H1 (cell line): Measurements from ENCODE around the gene HES5. TPM values are rescaled to one million over a fixed set of nuclear protein-coding genes. Genes with fewer than 3 reads are reported as not detected.

Experiments used
- CTCF ChIA-PET: fragments of 300-600 bp; sonication (Branson Sonifier 250); formaldehyde crosslinking; loops from one replicate; lab custom pipeline; 2021; ENCODE audit not compliant: partially characterized antibody; lab: Charles Lee
- POLR2A ChIA-PET: fragments of 300-600 bp; sonication (Branson Sonifier 250); formaldehyde crosslinking; loops from one replicate; lab custom pipeline; 2021; ENCODE audit warnings: inconsistent platforms; ENCODE audit not compliant: partially characterized antibody; lab: Charles Lee
- DNase-seq, 2 experiments: peaks; one replicate each; pipeline versions ENCODE4 v3.0.0 to v3.0.0-alpha.2; 2010 to 2022; ENCODE audit warnings: low spot score in 2 of 2, low read depth in 1 of 2, mixed read lengths in 1 of 2
- FAIRE-seq: peaks from 2 replicates; lab custom pipeline; 2011; peaks lifted over from hg19 to GRCh38; lab: Jason Lieb, UNC
- H2AFZ ChIP-seq: 2 replicates; pipeline ENCODE4 v1.8.1; 2012; ENCODE audit warnings: low read length, inconsistent platforms
- H2AK5ac ChIP-seq: 2 replicates; pipeline ENCODE4 v1.6.1; 2013; ENCODE audit warnings: low read depth, low read length
- H2BK120ac ChIP-seq: replicated peaks from 2 replicates; pipeline ENCODE3; 2013; ENCODE audit warnings: low read depth, low read length, inconsistent platforms
- H2BK12ac ChIP-seq: 2 replicates; pipeline ENCODE4 v1.6.1; 2013; ENCODE audit warnings: low read depth, low read length
- H2BK15ac ChIP-seq: 2 replicates; pipeline ENCODE4 v1.6.1; 2013; ENCODE audit warnings: low read length
- H2BK20ac ChIP-seq: 2 replicates; pipeline ENCODE4 v1.6.1; 2013; ENCODE audit warnings: low read length
- H2BK5ac ChIP-seq: 2 replicates; pipeline ENCODE4 v1.6.1; 2013; ENCODE audit warnings: low read depth, low read length
- H3K14ac ChIP-seq: 2 replicates; pipeline ENCODE4 v1.6.1; 2013; ENCODE audit warnings: inconsistent platforms; ENCODE audit not compliant: insufficient read length
- H3K18ac ChIP-seq: 2 replicates; pipeline ENCODE4 v1.6.1; 2013; ENCODE audit warnings: low read length; ENCODE audit errors: extremely low read depth
- H3K23ac ChIP-seq: 2 replicates; pipeline ENCODE4 v1.6.1; 2013; ENCODE audit warnings: inconsistent platforms; ENCODE audit not compliant: insufficient read length
- H3K23me2 ChIP-seq: 2 replicates; pipeline ENCODE4 v1.6.1; 2013; ENCODE audit warnings: low read depth, low read length
- H3K27ac ChIP-seq: 2 replicates; pipeline ENCODE4 v1.6.1; 2011; ENCODE audit warnings: low read depth, low read length, inconsistent platforms
- H3K27me3 ChIP-seq, 4 experiments: replicated peaks in 1 of 4; 1 replicate in 1 of 4; 2 replicates in 3 of 4; pipeline versions ENCODE4 v1.6.1 to v1.8.1; 2011 to 2013; ENCODE audit warnings: low read length in 3 of 4, mild to moderate bottlenecking in 3 of 4, inconsistent platforms in 2 of 4, mixed read lengths in 2 of 4, moderate library complexity in 1 of 4; ENCODE audit not compliant: control insufficient read depth in 3 of 4, insufficient read depth in 3 of 4; ENCODE audit errors: extremely low read depth in 1 of 4
- H3K36me3 ChIP-seq, 4 experiments: 2 replicates each; pipeline versions ENCODE4 v1.6.1 to v1.8.1; 2011 to 2013; ENCODE audit warnings: mild to moderate bottlenecking in 4 of 4, low read length in 3 of 4, moderate library complexity in 2 of 4, control low read depth in 1 of 4, inconsistent platforms in 1 of 4; ENCODE audit not compliant: insufficient read depth in 4 of 4, control insufficient read depth in 2 of 4
- H3K4ac ChIP-seq: replicated peaks from 2 replicates; pipeline ENCODE3; 2013; ENCODE audit warnings: low read length, low read depth, mixed read lengths, inconsistent platforms; ENCODE audit not compliant: insufficient read length
- H3K4me1 ChIP-seq, 4 experiments: replicated peaks in 1 of 4; 1 replicate in 1 of 4; 2 replicates in 3 of 4; pipeline versions ENCODE4 v1.6.1 to v1.8.1; 2011 to 2013; ENCODE audit warnings: low read length in 3 of 4, inconsistent platforms in 2 of 4, mixed read lengths in 1 of 4; ENCODE audit not compliant: insufficient read depth in 4 of 4, control insufficient read depth in 3 of 4
- H3K4me2 ChIP-seq, 2 experiments: 2 replicates each; pipeline versions ENCODE4 v1.6.1 to v1.8.1; 2011 to 2013; ENCODE audit warnings: low read depth in 2 of 2, low read length in 2 of 2, control low read depth in 1 of 2, inconsistent platforms in 1 of 2, mild to moderate bottlenecking in 1 of 2; ENCODE audit not compliant: insufficient read depth in 1 of 2
- H3K4me3 ChIP-seq, 4 experiments: fragments of 200-600, 300-600 bp in 1 of 4; sonication (generic), shearing (Covaris generic), sonication (Bioruptor Twin) in 1 of 4; 2 replicates each; pipeline versions ENCODE4 v1.5.1 to v1.8.1; 2011 to 2016; ENCODE audit warnings: low read length in 4 of 4, low read depth in 3 of 4, control low read depth in 2 of 4, inconsistent platforms in 2 of 4, mild to moderate bottlenecking in 2 of 4, mixed read lengths in 1 of 4, moderate library complexity in 1 of 4; ENCODE audit not compliant: insufficient read depth in 2 of 4; ENCODE audit errors: extremely low read depth in 1 of 4
- H3K56ac ChIP-seq: replicated peaks from 2 replicates; pipeline ENCODE3; 2013; ENCODE audit warnings: low read depth, mild to moderate bottlenecking, mixed read lengths, low read length, inconsistent platforms; ENCODE audit not compliant: insufficient read length
- H3K79me1 ChIP-seq: 2 replicates; pipeline ENCODE4 v1.6.1; 2013; ENCODE audit warnings: low read depth, low read length, control low read depth
- H3K79me2 ChIP-seq, 2 experiments: 2 replicates each; pipeline versions ENCODE4 v1.6.1 to v1.8.1; 2012 to 2013; ENCODE audit warnings: low read length in 2 of 2, mild to moderate bottlenecking in 2 of 2, inconsistent platforms in 1 of 2; ENCODE audit not compliant: insufficient read depth in 2 of 2, control insufficient read depth in 1 of 2
- H3K9ac ChIP-seq, 4 experiments: replicated peaks in 1 of 4; 1 replicate in 1 of 4; 2 replicates in 3 of 4; pipeline versions ENCODE4 v1.6.1 to v1.8.1; 2011 to 2013; ENCODE audit warnings: low read depth in 3 of 4, low read length in 3 of 4, control low read depth in 2 of 4, mild to moderate bottlenecking in 2 of 4, moderate library complexity in 2 of 4, inconsistent platforms in 1 of 4; ENCODE audit errors: extremely low read depth in 1 of 4
- H3K9me3 ChIP-seq, 2 experiments: 2 replicates each; pipeline versions ENCODE4 v1.6.1 to v1.8.1; 2012 to 2013; ENCODE audit warnings: mild to moderate bottlenecking in 2 of 2, moderate library complexity in 2 of 2, control low read depth in 1 of 2, inconsistent platforms in 1 of 2, low read depth in 1 of 2, low read length in 1 of 2, mixed read lengths in 1 of 2; ENCODE audit not compliant: insufficient read depth in 2 of 2
- H4K20me1 ChIP-seq, 2 experiments: replicated peaks in 1 of 2; 2 replicates each; pipeline versions ENCODE3 to v1.8.1; 2011 to 2013; ENCODE audit warnings: inconsistent platforms in 2 of 2, low read length in 2 of 2, mild to moderate bottlenecking in 1 of 2; ENCODE audit not compliant: insufficient read depth in 2 of 2, control insufficient read depth in 1 of 2
- H4K5ac ChIP-seq: 2 replicates; pipeline ENCODE4 v1.6.1; 2013; ENCODE audit warnings: low read length, low read depth, mixed read lengths, inconsistent platforms; ENCODE audit not compliant: insufficient read length
- H4K8ac ChIP-seq: 2 replicates; pipeline ENCODE4 v1.8.0; 2013; ENCODE audit warnings: mild to moderate bottlenecking, moderate library complexity, low read length, inconsistent platforms; ENCODE audit not compliant: insufficient read depth; ENCODE audit errors: extremely low read depth
- H4K91ac ChIP-seq: replicated peaks from 2 replicates; pipeline ENCODE3; 2013; ENCODE audit warnings: low read length, mixed read lengths, inconsistent platforms; ENCODE audit not compliant: insufficient read length
- ASH2L ChIP-seq: fragments of 200-600, 300-600 bp; sonication (generic); IDR thresholded peaks from one replicate; pipeline ENCODE4 v1.7.1; 2017; ENCODE audit warnings: low read length
- CEBPB ChIP-seq: IDR thresholded peaks from 2 replicates; pipeline ENCODE4 v1.6.1; 2012; ENCODE audit warnings: low read depth, low read length
- CTBP2 ChIP-seq: IDR thresholded peaks from 2 replicates; pipeline ENCODE4 v1.7.0; 2011; ENCODE audit warnings: borderline replicate concordance, mild to moderate bottlenecking, moderate library complexity, mixed read lengths, low read length; ENCODE audit not compliant: insufficient read depth, insufficient read length
- GABPA ChIP-seq: IDR thresholded peaks from 2 replicates; pipeline ENCODE4 v1.6.1; 2011; ENCODE audit warnings: mild to moderate bottlenecking, low read length, moderate library complexity, borderline replicate concordance; ENCODE audit not compliant: insufficient read depth
- NANOG ChIP-seq: IDR thresholded peaks from 2 replicates; pipeline ENCODE4 v1.6.1; 2011; ENCODE audit warnings: low read length, low read depth, mild to moderate bottlenecking, inconsistent platforms; ENCODE audit not compliant: insufficient read depth, poor library complexity, severe bottlenecking
- NRF1 ChIP-seq: IDR thresholded peaks from 2 replicates; pipeline ENCODE4 v1.6.1; 2011; ENCODE audit warnings: mild to moderate bottlenecking, low read depth, low read length, improper control_type of control experiment
- PHF8 ChIP-seq: fragments of 200-600 bp; sonication (generic); conservative IDR thresholded peaks from 2 replicates; pipeline ENCODE4 v1.7.1; 2012; ENCODE audit warnings: low read depth, mild to moderate bottlenecking, inconsistent platforms, low read length, moderate library complexity
- RFX5 ChIP-seq: IDR thresholded peaks from 2 replicates; pipeline ENCODE4 v1.6.1; 2011; ENCODE audit warnings: low read depth, low read length, improper control_type of control experiment, borderline replicate concordance
- RXRA ChIP-seq: IDR thresholded peaks from 2 replicates; pipeline ENCODE4 v1.6.1; 2011; ENCODE audit warnings: low read depth, mild to moderate bottlenecking, low read length, moderate library complexity; ENCODE audit not compliant: insufficient read depth
- WGBS, 2 experiments: shearing (Covaris generic) in 1 of 2; methylation state at CpG; one replicate each; pipeline versions ENCODE4 v1.1.6 to v1.1.7; 2013 to 2015; ENCODE audit warnings: low lambda C conversion rate in 2 of 2, mixed read lengths in 2 of 2, inconsistent platforms in 1 of 2, low coverage in 1 of 2, missing lambda C conversion rate in 1 of 2; ENCODE audit not compliant: insufficient replicate concordance in 2 of 2, insufficient coverage in 1 of 2, insufficient read length in 1 of 2; ENCODE audit errors: extremely low coverage in 1 of 2, missing lambda C conversion rate in 1 of 2; 5-methylcytosine and 5-hydroxymethylcytosine counted together
- polyA plus RNA-seq, 7 experiments: library from polyadenylated mRNA; depleted of rRNA in 3 of 7; stranded (reverse) in 5 of 7; unstranded in 2 of 7; fragments of >200 nt in 5 of 7; fragments of 200-250 nt in 2 of 7; gene quantifications; 1 replicate in 5 of 7; 2 replicates in 1 of 7; 4 replicates in 1 of 7; pipeline versions ENCODE4 v1.2.1 to v1.2.3, GENCODE V29; 2011 to 2013; ENCODE audit warnings: missing spikeins in 2 of 7, mixed read lengths in 2 of 7
- total RNA-seq: library from RNA; stranded (reverse); fragmentation: NEBNext Ultra II Directional; extraction: Animal tissue kit (Norgen Biotek cat#: 25700); gene quantifications from 2 replicates; pipeline ENCODE4 v1.2.1, GENCODE V29; 2021
- TF ChIP-seq, protein P1 (sequence below): IDR thresholded peaks from 2 replicates; pipeline ENCODE4 v1.6.1; 2011; ENCODE audit warnings: low read depth, mild to moderate bottlenecking, low read length; ENCODE audit not compliant: insufficient read depth

Gene HES5
- total and polyA plus RNA-seq, 2 of the 8 experiments (the other 6 are each of a cell fraction or from before 2014, with no cell fraction given): 0.22 TPM; not detected in 1

DNA sequence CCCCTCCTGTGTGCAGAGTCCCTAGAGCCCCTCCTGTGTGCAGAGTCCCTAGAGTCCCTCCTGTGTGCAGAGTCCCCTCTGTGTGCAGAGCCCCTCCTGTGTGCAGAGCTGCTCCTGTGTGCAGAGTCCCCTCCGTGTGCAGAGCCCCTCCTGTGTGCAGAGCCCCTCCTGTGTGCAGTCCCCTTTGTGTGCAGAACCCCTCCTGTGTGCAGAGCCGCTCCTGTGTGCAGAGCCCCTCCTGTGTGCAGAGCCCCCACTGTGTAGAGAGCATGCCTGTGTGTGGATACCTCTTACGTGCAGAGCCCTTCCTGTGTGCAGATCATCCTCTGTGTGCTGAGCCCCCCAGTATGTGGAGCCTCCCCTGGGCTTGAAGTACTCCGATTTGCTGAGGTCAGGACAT, 8.3 kb upstream of the HES5 start:
- Histone ChIP-seq H3K23ac (no peak overlapping the region), H3K27ac (no peak overlapping the region), H4K91ac (no peak overlapping the region), H4K8ac (no peak overlapping the region; the same call in 1 of the 2 replicates), H2BK12ac (no peak overlapping the region), H3K23me2 (no peaks in the 10 kb centered on the region), H3K56ac (no peak overlapping the region), H3K14ac (no peak overlapping the region), H3K27me3 (peaks cover 0 to 53% (median 35%) of the 10 kb centered on the region in 4 experiments; a peak in 6 of 7 replicates), H3K4me1 (peaks cover 0 to 28% (median 10%) of the 10 kb centered on the region in 4 experiments; a peak in 6 of 7 replicates), H4K20me1 (peaks cover 0 to 5% of the 10 kb centered on the region in 2 experiments), H3K18ac (no peak overlapping the region), H3K9ac (no peak overlapping the region), H2BK5ac (no peak overlapping the region), H4K5ac (no peak overlapping the region), H2BK15ac (no peak overlapping the region), H3K4me3 (no peak overlapping the region), H3K79me2 (no peaks in the 10 kb centered on the region), H2AK5ac (no peak overlapping the region), H2BK120ac (no peak overlapping the region), H3K9me3 (no peaks in the 10 kb centered on the region), H3K4ac (no peak overlapping the region), H2BK20ac (no peak overlapping the region), H3K79me1 (no peaks in the 10 kb centered on the region), H2AFZ (no peak overlapping the region), H3K4me2 (no peak overlapping the region), H3K36me3 (no peaks in the 10 kb centered on the region)
- no peak for FAIRE-seq
- DNase-seq: no peak
- WGBS, 2 experiments: 89% methylated on average over 4 of the region's 4 CpGs; no CpG with 5 or more reads in 1 of the 2 experiments
- POLR2A ChIA-PET: interaction anchor here (0.6 kb wide), 1 partner anchor 128 kb away, joined by 3 read pairs; no protein-coding TSS in a partner anchor
- TF ChIP-seq NANOG (no peak), RFX5 (no peak), RXRA (no peak), CEBPB (no peak), PHF8 (no peak), CTBP2 (no peak), GABPA (no peak), NRF1 (no peak), ASH2L (no peak)
- TF ChIP-seq, protein P1, sequence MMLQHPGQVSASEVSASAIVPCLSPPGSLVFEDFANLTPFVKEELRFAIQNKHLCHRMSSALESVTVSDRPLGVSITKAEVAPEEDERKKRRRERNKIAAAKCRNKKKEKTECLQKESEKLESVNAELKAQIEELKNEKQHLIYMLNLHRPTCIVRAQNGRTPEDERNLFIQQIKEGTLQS: no peak
- CTCF ChIA-PET: interaction anchor here (0.9 to 3.0 kb wide), 9 partner anchors 9 to 851 kb away, joined by 3 to 17 read pairs (median 4); partner anchors contain the start of gene TNFRSF14
